Measurements from ENCODE around the gene ERFE.
A peak's percentile ranks its signal among the peaks of the same experiment; 100 is the strongest.

Gene ERFE

GRCh38 chr2:238154570-238154969, 4.2 kb upstream of the ERFE start:
- DNase-seq = no peak
- ATAC-seq = no peak
- Mint-ChIP-seq H3K36me3 (ENCODE audit: low read depth) (no peaks in the 10 kb centered on the region), H3K27ac (no peak overlapping the region), H3K4me1 (peaks cover 4% of the 10 kb centered on the region), H3K27me3 (peaks cover 6% of the 10 kb centered on the region), H3K9me3 (no peaks in the 10 kb centered on the region), H3K4me3 (no peak overlapping the region)

- ATAC-seq (no peak), DNase-seq (no peak)
- H3K27me3 Mint-ChIP-seq = peaks cover 10% of the 10 kb centered on the region
- H3K9me3 Mint-ChIP-seq = no peaks in the 10 kb centered on the region
- H3K4me1 Mint-ChIP-seq = peaks cover 5% of the 10 kb centered on the region
- H3K4me3 Mint-ChIP-seq = no peak overlapping the region
- no peak overlapping the region for H3K27ac Mint-ChIP-seq
- no peaks in the 10 kb centered on the region for H3K36me3 Mint-ChIP-seq (ENCODE audit: low read depth)
Measured at GRCh38 chr2:238155051-238155760, 3.6 kb upstream of the ERFE start.

- no peak for ATAC-seq
- peaks cover 16% of the 10 kb centered on the region for H3K27me3 Mint-ChIP-seq
- H3K4me1 Mint-ChIP-seq = peaks cover 5% of the 10 kb centered on the region
- no peak overlapping the region for H3K4me3 Mint-ChIP-seq
- H3K27ac Mint-ChIP-seq = no peak overlapping the region
- no peaks in the 10 kb centered on the region for H3K9me3 Mint-ChIP-seq
- no peaks in the 10 kb centered on the region for H3K36me3 Mint-ChIP-seq (ENCODE audit: low read depth)
- no peak for DNase-seq
Measured at GRCh38 chr2:238155761-238156694, 2.7 kb upstream of the ERFE start.

- ATAC-seq (no peak), DNase-seq (no peak)
- H3K27ac Mint-ChIP-seq = no peak overlapping the region
- peaks cover 5% of the 10 kb centered on the region for H3K4me1 Mint-ChIP-seq
- H3K4me3 Mint-ChIP-seq = no peak overlapping the region
- H3K27me3 Mint-ChIP-seq = peaks cover 17% of the 10 kb centered on the region
- no peaks in the 10 kb centered on the region for H3K9me3 Mint-ChIP-seq
- H3K36me3 Mint-ChIP-seq (ENCODE audit: low read depth) = no peaks in the 10 kb centered on the region
Measured at GRCh38 chr2:238157506-238158017, 1.2 kb upstream of the ERFE start.

GRCh38 chr2:238158018-238158508, 707 bp upstream of the ERFE start:
- Mint-ChIP-seq H3K9me3 (no peaks in the 10 kb centered on the region), H3K27me3 (peaks cover 17% of the 10 kb centered on the region), H3K27ac (no peak overlapping the region), H3K36me3 (ENCODE audit: low read depth) (no peaks in the 10 kb centered on the region), H3K4me3 (no peak overlapping the region), H3K4me1 (peaks cover 5% of the 10 kb centered on the region)
- DNase-seq (no peak), ATAC-seq (no peak)

- DNase-seq = peak; percentile 26
- Mint-ChIP-seq H3K4me1 (peaks cover 5% of the 10 kb centered on the region), H3K27ac (no peak overlapping the region), H3K36me3 (ENCODE audit: low read depth) (no peaks in the 10 kb centered on the region), H3K9me3 (no peaks in the 10 kb centered on the region), H3K4me3 (peak overlapping the region; percentile 43), H3K27me3 (peaks cover 20% of the 10 kb centered on the region)
- peak; percentile 47 for ATAC-seq
Measured at GRCh38 chr2:238159071-238159539, 335 bp downstream of the ERFE start.

GRCh38 chr2:238159661-238160205, 963 bp downstream of the ERFE start:
- Mint-ChIP-seq H3K27me3 (peaks cover 25% of the 10 kb centered on the region), H3K9me3 (no peaks in the 10 kb centered on the region), H3K27ac (no peak overlapping the region), H3K4me3 (peak overlapping the region; percentile 43), H3K36me3 (ENCODE audit: low read depth) (no peaks in the 10 kb centered on the region), H3K4me1 (peaks cover 5% of the 10 kb centered on the region)
- ATAC-seq = no peak
- DNase-seq = no peak

GRCh38 chr2:238160206-238161129, 1.7 kb downstream of the ERFE start:
- peak; percentile 20 for ATAC-seq

GRCh38 chr2:238161291-238162051, 2.7 kb downstream of the ERFE start:
- H3K27me3 Mint-ChIP-seq = peaks cover 34% of the 10 kb centered on the region
- H3K36me3 Mint-ChIP-seq (ENCODE audit: low read depth) = no peaks in the 10 kb centered on the region
- H3K4me1 Mint-ChIP-seq = peaks cover 8% of the 10 kb centered on the region
- DNase-seq (no peak), ATAC-seq (no peak)
- no peaks in the 10 kb centered on the region for H3K9me3 Mint-ChIP-seq
- no peak overlapping the region for H3K4me3 Mint-ChIP-seq
- no peak overlapping the region for H3K27ac Mint-ChIP-seq

More at GRCh38 chr2:238160206-238161129, 1.7 kb downstream of the ERFE start:
- Mint-ChIP-seq H3K36me3 (ENCODE audit: low read depth) (no peaks in the 10 kb centered on the region), H3K27ac (no peak overlapping the region), H3K9me3 (no peaks in the 10 kb centered on the region), H3K27me3 (peaks cover 33% of the 10 kb centered on the region), H3K4me1 (peaks cover 8% of the 10 kb centered on the region), H3K4me3 (no peak overlapping the region)
- no peak for DNase-seq

GRCh38 chr2:238162251-238162845, 3.6 kb downstream of the ERFE start:
- H3K4me3 Mint-ChIP-seq = no peak overlapping the region
- H3K9me3 Mint-ChIP-seq = no peaks in the 10 kb centered on the region
- no peaks in the 10 kb centered on the region for H3K36me3 Mint-ChIP-seq (ENCODE audit: low read depth)
- peaks cover 34% of the 10 kb centered on the region for H3K27me3 Mint-ChIP-seq
- ATAC-seq = no peak
- peaks cover 8% of the 10 kb centered on the region for H3K4me1 Mint-ChIP-seq
- no peak overlapping the region for H3K27ac Mint-ChIP-seq
- DNase-seq = no peak

- no peak for DNase-seq
- Mint-ChIP-seq H3K4me3 (no peak overlapping the region), H3K27ac (no peak overlapping the region), H3K27me3 (peaks cover 31% of the 10 kb centered on the region), H3K9me3 (no peaks in the 10 kb centered on the region), H3K36me3 (ENCODE audit: low read depth) (no peaks in the 10 kb centered on the region), H3K4me1 (peaks cover 8% of the 10 kb centered on the region)
- ATAC-seq = no peak
Measured at GRCh38 chr2:238162846-238163441, 4.2 kb downstream of the ERFE start.

- no peak for ATAC-seq
- no peak for DNase-seq
- no peaks in the 10 kb centered on the region for H3K9me3 Mint-ChIP-seq
- H3K36me3 Mint-ChIP-seq (ENCODE audit: low read depth) = no peaks in the 10 kb centered on the region
- H3K4me1 Mint-ChIP-seq = peaks cover 8% of the 10 kb centered on the region
- H3K4me3 Mint-ChIP-seq = no peak overlapping the region
- peaks cover 31% of the 10 kb centered on the region for H3K27me3 Mint-ChIP-seq
- H3K27ac Mint-ChIP-seq = no peak overlapping the region
Measured at GRCh38 chr2:238163481-238164198, 4.9 kb downstream of the ERFE start.
